PC-3 (cell line): ENCODE results near the gene CLDN9. TPM values are rescaled to one million over a fixed set of nuclear protein-coding genes. Genes with fewer than 3 reads are reported as not detected.
A peak's percentile ranks its signal among the peaks of the same experiment; 100 is the strongest.

Experiments used
- ATAC-seq: fragments of 200-7000 bp; cut with Tn5 transposase; 2 replicates; pipeline ENCODE4 v1.9.1; 2020; ENCODE audit warnings: mild to moderate bottlenecking, moderate library complexity
- BruUV-seq: library from RNA; stranded (reverse); fragments of 400-500 nt; replicated peaks from 2 replicates; lab custom pipeline; 2021; lab: Mats Ljungman, UMichigan
- CTCF ChIA-PET: fragments of 300-600 bp; sonication (Branson Sonifier 250); formaldehyde crosslinking; loops from one replicate; lab custom pipeline; 2022; ENCODE audit warnings: antibody characterized with exemption; lab: Charles Lee
- POLR2A ChIA-PET: fragments of 300-600 bp; sonication (Branson Sonifier 250); formaldehyde crosslinking; loops from one replicate; lab custom pipeline; 2022; ENCODE audit warnings: antibody characterized with exemption; ENCODE audit not compliant: unreplicated experiment; lab: Charles Lee
- DNase-seq: peaks from one replicate; pipeline ENCODE4 v3.0.0-alpha.2; 2015
- H2AFZ ChIP-seq: fragments of 300-600 bp; sonication (generic); 2 replicates; pipeline ENCODE4 v1.6.0; 2016; ENCODE audit warnings: antibody characterized with exemption, low read length
- H3F3A ChIP-seq: fragments of 300-600 bp; sonication (generic); one replicate; pipeline ENCODE4 v1.6.0; 2017; ENCODE audit warnings: antibody characterized with exemption, low read length, control low read depth, mild to moderate bottlenecking; ENCODE audit not compliant: unreplicated experiment
- H3K27ac ChIP-seq: fragments of 300-600 bp; sonication (generic); 2 replicates; pipeline ENCODE4 v1.5.1; 2016; ENCODE audit warnings: mild to moderate bottlenecking, low read length
- H3K27me3 ChIP-seq: fragments of 300-600 bp; sonication (generic); 2 replicates; pipeline ENCODE4 v1.6.1; 2016; ENCODE audit warnings: low read length, mixed read lengths
- H3K36me3 ChIP-seq: fragments of 300-600 bp; sonication (generic); 2 replicates; pipeline ENCODE4 v1.6.1; 2016; ENCODE audit warnings: low read depth, mixed run types, low read length, mixed read lengths
- H3K4me1 ChIP-seq: fragments of 300-600 bp; sonication (generic); 2 replicates; pipeline ENCODE4 v1.5.1; 2016; ENCODE audit warnings: low read length; ENCODE audit not compliant: insufficient read depth
- H3K4me2 ChIP-seq: fragments of 300-600 bp; sonication (generic); 2 replicates; pipeline ENCODE4 v1.6.0; 2016; ENCODE audit warnings: low read length
- H3K4me3 ChIP-seq: fragments of 300-600 bp; sonication (generic); 2 replicates; pipeline ENCODE4 v1.5.1; 2016; ENCODE audit warnings: mild to moderate bottlenecking, low read length, mixed read lengths
- H3K79me2 ChIP-seq: fragments of 300-600 bp; sonication (generic); 2 replicates; pipeline ENCODE4 v1.6.1; 2017; ENCODE audit warnings: low read length, mixed read lengths
- H3K9ac ChIP-seq: fragments of 300-600 bp; sonication (generic); 2 replicates; pipeline ENCODE4 v1.6.0; 2016; ENCODE audit warnings: mild to moderate bottlenecking, low read length
- H3K9me2 ChIP-seq: fragments of 300-600 bp; sonication (generic); replicated peaks from 2 replicates; pipeline ENCODE4 v1.6.1; 2016; ENCODE audit warnings: mixed run types, low read length, mixed read lengths
- H3K9me3 ChIP-seq: fragments of 300-600 bp; sonication (generic); 2 replicates; pipeline ENCODE4 v1.6.1; 2016; ENCODE audit warnings: low read length, mixed read lengths
- H4K20me1 ChIP-seq: fragments of 300-600 bp; sonication (generic); 2 replicates; pipeline ENCODE4 v1.6.1; 2016; ENCODE audit warnings: low read length, mixed read lengths
- CTCF ChIP-seq: fragments of 300-600 bp; sonication (generic); conservative IDR thresholded peaks from 2 replicates; pipeline ENCODE4 v1.5.1; 2017; ENCODE audit warnings: antibody characterized with exemption, low read depth, mild to moderate bottlenecking, low read length
- EZH2 ChIP-seq: fragments of 300-600 bp; sonication (generic); IDR thresholded peaks from one replicate; pipeline ENCODE4 v1.6.1; 2017; ENCODE audit warnings: antibody characterized with exemption, mild to moderate bottlenecking, low read length; ENCODE audit not compliant: unreplicated experiment
- EZH2phosphoT487 ChIP-seq: fragments of 300-600 bp; sonication (generic); IDR thresholded peaks from 2 replicates; pipeline ENCODE4 v1.6.1; 2018; ENCODE audit warnings: mild to moderate bottlenecking, antibody characterized with exemption, low read length, borderline replicate concordance
- intact Hi-C: fragments of 100-400 bp; cut with micrococcal nuclease; formaldehyde crosslinking; loops from 2 replicates; pipeline ENCODE4 v1.9.0; 2023
- total RNA-seq: library from RNA; depleted of rRNA; stranded (reverse); fragments of >200 nt; gene quantifications from 2 replicates; pipeline ENCODE4 v1.2.3, GENCODE V29; 2014

Gene CLDN9
- total RNA-seq, 1 experiment from 2014 or later: 0.33 TPM

DNA sequence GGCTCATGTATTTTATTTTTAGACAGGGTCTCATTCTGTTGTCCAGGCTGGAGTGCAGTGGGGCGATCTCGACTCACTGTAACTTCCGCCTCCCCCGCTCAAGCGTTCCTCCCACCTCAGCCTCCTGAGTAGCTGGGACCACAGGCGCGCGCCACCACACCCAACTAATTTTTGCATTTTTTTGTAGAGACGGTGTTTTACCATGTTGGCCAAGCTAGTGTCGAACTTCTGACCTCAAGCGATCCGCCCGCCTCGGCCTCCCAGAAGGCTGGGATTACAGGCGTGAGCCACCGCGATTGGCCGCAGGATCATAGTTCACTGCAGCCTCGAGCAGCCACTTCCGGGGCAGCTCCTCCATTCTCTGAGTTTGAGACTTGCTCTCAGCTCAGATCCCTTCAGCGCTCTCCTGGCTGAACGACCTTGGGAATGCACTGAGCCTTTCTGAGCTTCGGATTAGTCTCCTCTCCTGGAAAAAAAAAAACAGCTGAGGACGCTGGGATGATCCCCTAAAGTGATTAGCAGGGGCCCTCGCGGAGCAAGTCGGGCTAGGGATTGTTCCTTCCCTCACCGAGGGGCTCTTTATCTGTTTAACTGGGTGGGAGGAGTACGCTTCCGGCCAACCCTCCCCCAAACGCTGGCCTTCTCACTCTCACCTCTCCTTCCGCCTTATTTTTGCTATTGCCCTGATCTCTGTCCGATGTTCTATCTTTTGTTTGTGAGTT is 31.4 kb upstream of the CLDN9 start:
- no peak for ATAC-seq
- intact Hi-C loops: no loop called here
- no peaks in the 10 kb centered on the region for H4K20me1 ChIP-seq
- H3K9me2 ChIP-seq: no peaks in the 10 kb centered on the region
- no peaks in the 10 kb centered on the region for H3K9me3 ChIP-seq
- TF ChIP-seq CTCF (no peak), EZH2phosphoT487 (no peak), EZH2 (no peak)
- peaks cover 19% of the 10 kb centered on the region for H3K4me1 ChIP-seq
- H3K4me3 ChIP-seq: no peak overlapping the region; the same call in 1 of the 2 replicates
- ChIA-PET POLR2A (no interaction called here), CTCF (no interaction called here)
- no TSS peak for BruUV-seq
- H3K9ac ChIP-seq: peak overlapping the region; percentile 98
- H3K27ac ChIP-seq: no peak overlapping the region
- H3K79me2 ChIP-seq: peaks cover 34% of the 10 kb centered on the region
- no peaks in the 10 kb centered on the region for H3K27me3 ChIP-seq
- H2AFZ ChIP-seq: no peak overlapping the region
- H3K36me3 ChIP-seq: no peaks in the 10 kb centered on the region
- H3K4me2 ChIP-seq: peak overlapping the region; percentile 98
- DNase-seq: no peak
- H3F3A ChIP-seq: no peaks in the 10 kb centered on the region

DNA sequence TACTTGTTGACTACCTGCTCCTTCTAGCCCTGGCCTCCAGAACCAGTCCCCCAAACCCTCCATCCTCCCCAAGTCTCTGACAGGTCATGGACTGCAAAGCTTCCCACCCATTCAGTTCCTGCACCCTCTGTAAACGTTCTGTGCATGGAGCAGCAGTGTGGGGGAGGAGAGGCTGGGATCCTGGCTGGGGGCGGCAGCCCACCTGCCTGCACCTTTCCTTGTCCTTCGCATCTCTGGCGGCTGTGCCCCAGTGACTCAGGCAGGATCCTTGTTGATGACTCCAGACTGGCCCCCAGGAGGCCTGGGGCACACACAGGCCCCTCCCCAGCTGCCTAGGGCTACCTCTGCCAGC is 30.8 kb upstream of the CLDN9 start:
- POLR2A ChIA-PET: no interaction called here

More for the DNA sequence above, 30.8 kb upstream of the CLDN9 start:
- intact Hi-C loops: no loop called here
- no peak overlapping the region for H3K4me3 ChIP-seq
- no peaks in the 10 kb centered on the region for H3K36me3 ChIP-seq
- H3K79me2 ChIP-seq: peaks cover 30% of the 10 kb centered on the region
- no peaks in the 10 kb centered on the region for H4K20me1 ChIP-seq
- no peak overlapping the region for H3K27ac ChIP-seq
- ATAC-seq (no peak), DNase-seq (no peak)
- no peaks in the 10 kb centered on the region for H3K27me3 ChIP-seq
- H2AFZ ChIP-seq: no peak overlapping the region
- BruUV-seq: no TSS peak
- TF ChIP-seq EZH2: no peak
- no peak for TF ChIP-seq EZH2phosphoT487
- TF ChIP-seq CTCF: no peak
- H3K4me1 ChIP-seq: peaks cover 19% of the 10 kb centered on the region
- no peaks in the 10 kb centered on the region for H3F3A ChIP-seq
- H3K9me2 ChIP-seq: no peaks in the 10 kb centered on the region
- H3K9me3 ChIP-seq: no peaks in the 10 kb centered on the region
- no peak overlapping the region for H3K4me2 ChIP-seq
- CTCF ChIA-PET: no interaction called here
- no peak overlapping the region for H3K9ac ChIP-seq
